H9 (cell line): ENCODE results near the gene RAB31. TPM values are rescaled to one million over a fixed set of nuclear protein-coding genes. Genes with fewer than 3 reads are reported as not detected.
A peak's percentile ranks its signal among the peaks of the same experiment; 100 is the strongest.

ENCODE experiments used
- DNase-seq: peaks from one replicate; pipeline ENCODE4 v3.0.0-alpha.2; 2017
- H2AFZ ChIP-seq: one replicate; pipeline ENCODE4 v1.6.1; 2013; ENCODE audit warnings: mild to moderate bottlenecking, low read length, control low read depth, moderate library complexity
- H2AK5ac ChIP-seq: 2 replicates; pipeline ENCODE4 v1.6.1; 2013; ENCODE audit warnings: low read length, control low read depth, mixed read lengths; ENCODE audit not compliant: insufficient read length
- H2BK120ac ChIP-seq: one replicate; pipeline ENCODE4 v1.6.1; 2013; ENCODE audit warnings: low read depth, mild to moderate bottlenecking, low read length, control low read depth, inconsistent platforms; ENCODE audit not compliant: poor library complexity, severe bottlenecking
- H2BK12ac ChIP-seq: 2 replicates; pipeline ENCODE4 v1.6.1; 2013; ENCODE audit warnings: low read length, control low read depth, mixed read lengths, low read depth; ENCODE audit not compliant: insufficient read length
- H2BK15ac ChIP-seq: 2 replicates; pipeline ENCODE4 v1.6.1; 2013; ENCODE audit warnings: low read depth, low read length, control low read depth
- H2BK20ac ChIP-seq: one replicate; pipeline ENCODE4 v1.6.1; 2013; ENCODE audit warnings: low read depth, mild to moderate bottlenecking, low read length, control low read depth, inconsistent platforms; ENCODE audit not compliant: poor library complexity, severe bottlenecking
- H2BK5ac ChIP-seq: 2 replicates; pipeline ENCODE4 v1.6.1; 2013; ENCODE audit warnings: low read length, control low read depth, mixed read lengths; ENCODE audit not compliant: insufficient read length
- H3K14ac ChIP-seq: 2 replicates; pipeline ENCODE4 v1.6.1; 2013; ENCODE audit warnings: low read length, control low read depth; ENCODE audit not compliant: insufficient read depth
- H3K18ac ChIP-seq: 2 replicates; pipeline ENCODE4 v1.6.1; 2013; ENCODE audit warnings: low read depth, mild to moderate bottlenecking, mixed read lengths, low read length, control low read depth; ENCODE audit not compliant: insufficient read length
- H3K23ac ChIP-seq: 2 replicates; pipeline ENCODE4 v1.6.1; 2013; ENCODE audit warnings: low read length, control low read depth, mixed read lengths, low read depth; ENCODE audit not compliant: insufficient read length
- H3K23me2 ChIP-seq: 2 replicates; pipeline ENCODE4 v1.6.1; 2013; ENCODE audit warnings: low read depth, mild to moderate bottlenecking, mixed read lengths, low read length, control low read depth; ENCODE audit not compliant: insufficient read length, poor library complexity, severe bottlenecking
- H3K27ac ChIP-seq: 2 replicates; pipeline ENCODE4 v1.5.1; 2013; ENCODE audit warnings: low read length, control low read depth, mixed read lengths, low read depth; ENCODE audit not compliant: insufficient read length
- H3K27me3 ChIP-seq: 2 replicates; pipeline ENCODE4 v1.6.1; 2013; ENCODE audit warnings: low read length, control low read depth, inconsistent platforms; ENCODE audit not compliant: insufficient read depth
- H3K4ac ChIP-seq: 2 replicates; pipeline ENCODE4 v1.6.1; 2013; ENCODE audit warnings: low read depth, mild to moderate bottlenecking, control low read depth, inconsistent platforms, low read length, moderate library complexity
- H3K4me1 ChIP-seq: 2 replicates; pipeline ENCODE4 v1.6.1; 2013; ENCODE audit warnings: low read length, control low read depth, inconsistent platforms; ENCODE audit not compliant: insufficient read depth
- H3K4me2 ChIP-seq: 2 replicates; pipeline ENCODE4 v1.6.1; 2013; ENCODE audit warnings: low read length, control low read depth, mixed read lengths; ENCODE audit not compliant: insufficient read length, insufficient read depth
- H3K56ac ChIP-seq: 2 replicates; pipeline ENCODE4 v1.6.1; 2013; ENCODE audit warnings: low read depth, mild to moderate bottlenecking, mixed read lengths, low read length, control low read depth; ENCODE audit not compliant: insufficient read length
- H3K79me1 ChIP-seq: 2 replicates; pipeline ENCODE4 v1.6.1; 2013; ENCODE audit warnings: low read depth, mild to moderate bottlenecking, moderate library complexity, low read length, control low read depth, inconsistent platforms; ENCODE audit not compliant: insufficient read depth, poor library complexity, severe bottlenecking
- H3K79me2 ChIP-seq: 2 replicates; pipeline ENCODE4 v1.6.1; 2013; ENCODE audit warnings: low read length, control low read depth, inconsistent platforms; ENCODE audit not compliant: insufficient read depth
- H3K9ac ChIP-seq: 2 replicates; pipeline ENCODE4 v1.6.1; 2013; ENCODE audit warnings: low read length, control low read depth, mixed read lengths; ENCODE audit not compliant: insufficient read length; ENCODE audit errors: extremely low read depth
- H3K9me3 ChIP-seq: one replicate; pipeline ENCODE4 v1.6.1; 2013; ENCODE audit warnings: low read depth, low read length, inconsistent platforms; ENCODE audit not compliant: control insufficient read depth
- H3T11ph ChIP-seq: one replicate; pipeline ENCODE4 v1.6.1; 2013; ENCODE audit warnings: mild to moderate bottlenecking, low read length, control low read depth, inconsistent platforms
- H4K20me1 ChIP-seq: one replicate; pipeline ENCODE4 v1.6.1; 2013; ENCODE audit not compliant: control insufficient read depth, insufficient read length, insufficient read depth
- H4K5ac ChIP-seq: 2 replicates; pipeline ENCODE4 v1.6.1; 2013; ENCODE audit warnings: low read depth, mild to moderate bottlenecking, mixed read lengths, low read length, control low read depth; ENCODE audit not compliant: insufficient read length
- H4K8ac ChIP-seq: replicated peaks from 2 replicates; pipeline ENCODE4 v1.6.1; 2013; ENCODE audit warnings: low read length, control low read depth, mixed read lengths, low read depth; ENCODE audit not compliant: insufficient read length
- H4K91ac ChIP-seq: 2 replicates; pipeline ENCODE4 v1.6.1; 2013; ENCODE audit warnings: low read depth, mild to moderate bottlenecking, moderate library complexity, mixed read lengths, low read length, control low read depth; ENCODE audit not compliant: insufficient read length
- H3K27ac Mint-ChIP-seq, 3 experiments: 2 replicates in 2 of 3; 3 replicates in 1 of 3; pipeline ENCODE4 v1.8.0; 2020 to 2021; ENCODE audit warnings: mixed read lengths in 3 of 3, mild to moderate bottlenecking in 1 of 3, moderate library complexity in 1 of 3
- H3K27me3 Mint-ChIP-seq: 2 replicates; pipeline ENCODE4 v1.8.0; 2021; ENCODE audit warnings: low read depth, mild to moderate bottlenecking, moderate library complexity, mixed read lengths
- H3K36me3 Mint-ChIP-seq, 3 experiments: 2 replicates in 2 of 3; 3 replicates in 1 of 3; pipeline ENCODE4 v1.8.0; 2020 to 2021; ENCODE audit warnings: low read depth in 3 of 3, mixed read lengths in 3 of 3; ENCODE audit not compliant: insufficient read depth in 1 of 3
- H3K4me1 Mint-ChIP-seq, 2 experiments: 2 replicates each; pipeline ENCODE4 v1.8.0; 2020; ENCODE audit warnings: mixed read lengths in 2 of 2
- H3K4me3 Mint-ChIP-seq, 2 experiments: 2 replicates in 1 of 2; 3 replicates in 1 of 2; pipeline ENCODE4 v1.8.0; 2020 to 2021; ENCODE audit warnings: mild to moderate bottlenecking in 2 of 2, mixed read lengths in 2 of 2, moderate library complexity in 1 of 2
- H3K9me3 Mint-ChIP-seq, 2 experiments: 2 replicates in 1 of 2; 3 replicates in 1 of 2; pipeline ENCODE4 v1.8.0; 2020; ENCODE audit warnings: mild to moderate bottlenecking in 2 of 2, mixed read lengths in 2 of 2, moderate library complexity in 1 of 2
- CTCF ChIP-seq: fragments of 200-600 bp; sonication (generic); conservative IDR thresholded peaks from 3 replicates; pipeline ENCODE4 v1.8.0; 2021; ENCODE audit warnings: antibody characterized with exemption, mild to moderate bottlenecking
- WGBS: extraction: QIAGEN DNeasy Blood & Tissue Kit; methylation state at CpG from one replicate; pipeline ENCODE4 v1.1.7; 2013; ENCODE audit warnings: missing lambda C conversion rate, low lambda C conversion rate, mixed read lengths; ENCODE audit not compliant: insufficient read length; ENCODE audit errors: extremely low coverage; 5-methylcytosine and 5-hydroxymethylcytosine counted together
- total RNA-seq: library from RNA; stranded (reverse); gene quantifications from 2 replicates; pipeline ENCODE4 v1.2.1, GENCODE V29; 2021

RAB31 gene
- total RNA-seq, 1 experiment from 2014 or later, result 22.4 TPM

GRCh38 chr18:9743200-9744016 is 35.3 kb downstream of the RAB31 start:
- Histone ChIP-seq H2BK12ac (no peak overlapping the region), H3K4ac (no peak overlapping the region), H4K91ac (no peak overlapping the region), H3K9me3 (no peaks in the 10 kb centered on the region), H3K79me2 (no peaks in the 10 kb centered on the region), H2BK20ac (no peak overlapping the region), H2BK5ac (no peak overlapping the region), H2BK120ac (no peak overlapping the region), H4K20me1 (no peaks in the 10 kb centered on the region), H3K23ac (no peak overlapping the region), H2BK15ac (no peak overlapping the region), H3K14ac (no peak overlapping the region), H3K18ac (no peak overlapping the region), H2AK5ac (no peak overlapping the region), H3K56ac (no peak overlapping the region), H3T11ph (no peak overlapping the region), H3K9ac (no peak overlapping the region), H3K79me1 (no peaks in the 10 kb centered on the region), H4K8ac (no peak overlapping the region), H2AFZ (no peak overlapping the region), H3K4me2 (no peak overlapping the region), H3K27me3 (no peaks in the 10 kb centered on the region), H3K4me1 (peaks cover 14% of the 10 kb centered on the region; the same call in 1 of the 2 replicates), H4K5ac (no peak overlapping the region), H3K27ac (no peak overlapping the region), H3K23me2 (no peaks in the 10 kb centered on the region)
- H3K9me3 Mint-ChIP-seq, result no peaks in the 10 kb centered on the region
- H3K4me1 Mint-ChIP-seq, result peaks cover 28 to 35% of the 10 kb centered on the region in 2 experiments
- no peak overlapping the region for H3K4me3 Mint-ChIP-seq
- WGBS, result no CpG with 5 or more reads among the region's 11 CpGs
- H3K27me3 Mint-ChIP-seq, result no peaks in the 10 kb centered on the region
- peak; percentile 85 for DNase-seq
- TF ChIP-seq CTCF, result no peak
- peak overlapping the region; percentile 0 to 94 (median 62); a peak in 4 of 7 replicates for H3K27ac Mint-ChIP-seq
- H3K36me3 Mint-ChIP-seq, result no peaks in the 10 kb centered on the region
